ENCODE data around the gene STXBP6. TPM values are rescaled to one million over a fixed set of nuclear protein-coding genes. Genes with fewer than 3 reads are reported as not detected.

STXBP6 gene
- polyA plus RNA-seq, 1 donor (not counting 4 experiments of a cell fraction or from before 2014, with no cell fraction given) = 1.4 TPM

DNA sequence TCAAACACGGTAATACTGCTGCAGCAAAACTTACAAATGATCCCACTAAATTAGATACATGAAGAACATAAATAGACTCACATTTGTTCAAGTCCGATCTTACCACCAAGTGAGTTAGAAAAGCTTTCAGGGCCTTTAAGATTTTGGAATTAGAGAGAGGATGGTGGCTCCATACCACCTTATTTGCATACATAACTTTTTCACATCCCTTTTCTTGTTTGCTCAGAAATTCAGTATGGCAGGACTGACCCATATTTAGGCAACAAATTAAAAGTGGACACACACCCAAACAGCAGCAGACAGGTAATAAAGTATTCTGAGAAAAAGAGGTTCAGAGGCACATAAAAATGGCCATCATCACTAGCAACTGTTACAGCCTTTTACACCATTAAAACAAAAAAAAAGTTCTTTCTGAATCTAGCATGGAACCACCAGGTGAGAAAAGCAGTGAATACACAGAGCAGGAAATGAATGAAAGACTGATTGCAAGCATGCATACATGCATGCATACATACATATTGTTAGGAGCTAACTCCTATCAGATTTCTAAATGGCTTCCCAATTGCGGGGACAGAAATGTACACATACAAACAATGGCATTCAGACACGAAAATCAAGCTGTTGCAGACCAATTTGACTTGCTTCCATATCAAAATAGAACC, 23.3 kb downstream of the STXBP6 start:
- no peak overlapping the region for H3K9ac ChIP-seq (ENCODE audit: control insufficient read depth, extremely low read depth, insufficient read depth, low read length)
- H3K27me3 ChIP-seq (ENCODE audit: control insufficient read depth, extremely low read depth, insufficient read depth, low read length) = no peaks in the 10 kb centered on the region
- no peaks in the 10 kb centered on the region for H3K79me2 ChIP-seq (ENCODE audit: control insufficient read depth, insufficient read depth, low read length)
- H4K20me1 ChIP-seq (ENCODE audit: control insufficient read depth, extremely low read depth, insufficient read depth, low read length) = no peaks in the 10 kb centered on the region
- dilution Hi-C loops (cut with MboI; ENCODE audit: extremely low pct_ligation_motif_present, low sequenced_read_pairs) = no loop called here
- H3K9me3 ChIP-seq (ENCODE audit: control insufficient read depth, low read depth, low read length) = no peaks in the 10 kb centered on the region
- no peak overlapping the region for H2AFZ ChIP-seq (ENCODE audit: control insufficient read depth, low read length)
- no peaks in the 10 kb centered on the region for H3K9me1 ChIP-seq (ENCODE audit: control insufficient read depth, extremely low read depth, insufficient read depth, low read length)
- TF ChIP-seq, protein P1, sequence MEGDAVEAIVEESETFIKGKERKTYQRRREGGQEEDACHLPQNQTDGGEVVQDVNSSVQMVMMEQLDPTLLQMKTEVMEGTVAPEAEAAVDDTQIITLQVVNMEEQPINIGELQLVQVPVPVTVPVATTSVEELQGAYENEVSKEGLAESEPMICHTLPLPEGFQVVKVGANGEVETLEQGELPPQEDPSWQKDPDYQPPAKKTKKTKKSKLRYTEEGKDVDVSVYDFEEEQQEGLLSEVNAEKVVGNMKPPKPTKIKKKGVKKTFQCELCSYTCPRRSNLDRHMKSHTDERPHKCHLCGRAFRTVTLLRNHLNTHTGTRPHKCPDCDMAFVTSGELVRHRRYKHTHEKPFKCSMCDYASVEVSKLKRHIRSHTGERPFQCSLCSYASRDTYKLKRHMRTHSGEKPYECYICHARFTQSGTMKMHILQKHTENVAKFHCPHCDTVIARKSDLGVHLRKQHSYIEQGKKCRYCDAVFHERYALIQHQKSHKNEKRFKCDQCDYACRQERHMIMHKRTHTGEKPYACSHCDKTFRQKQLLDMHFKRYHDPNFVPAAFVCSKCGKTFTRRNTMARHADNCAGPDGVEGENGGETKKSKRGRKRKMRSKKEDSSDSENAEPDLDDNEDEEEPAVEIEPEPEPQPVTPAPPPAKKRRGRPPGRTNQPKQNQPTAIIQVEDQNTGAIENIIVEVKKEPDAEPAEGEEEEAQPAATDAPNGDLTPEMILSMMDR (optimal IDR thresholded peaks at IDR 0.05 in 1 of 3, IDR thresholded peaks at IDR 0.05 in 1 of 3, conservative IDR thresholded peaks at IDR 0.05 in 1 of 3; ENCODE audit: extremely low read depth in 1 of 3, insufficient read depth in 2 of 3, low read length in 3 of 3) = no peak
- no peak for TF ChIP-seq EZH2 (IDR thresholded peaks at IDR 0.05; ENCODE audit: low read length)
- DNase-seq (ENCODE audit: low read depth, low spot score) (no peak), FAIRE-seq (no peak)
- no peaks in the 10 kb centered on the region for H3K36me3 ChIP-seq (ENCODE audit: control insufficient read depth in 2 of 2, extremely low read depth in 1 of 2, insufficient read depth in 2 of 2, low read length in 2 of 2)
- H3K4me3 ChIP-seq (ENCODE audit: control insufficient read depth in 2 of 3, extremely low read depth in 1 of 3, insufficient read depth in 2 of 3, low read depth in 1 of 3, low read length in 3 of 3) = no peak overlapping the region
- H3K27ac ChIP-seq (ENCODE audit: control insufficient read depth, insufficient read depth, low read length) = no peak overlapping the region
- H3K4me2 ChIP-seq (ENCODE audit: control insufficient read depth, extremely low read depth, insufficient read depth, low read depth, low read length) = no peak overlapping the region
- no peaks in the 10 kb centered on the region for H3K4me1 ChIP-seq (ENCODE audit: control insufficient read depth, extremely low read depth, insufficient read depth, low read length)

DNA sequence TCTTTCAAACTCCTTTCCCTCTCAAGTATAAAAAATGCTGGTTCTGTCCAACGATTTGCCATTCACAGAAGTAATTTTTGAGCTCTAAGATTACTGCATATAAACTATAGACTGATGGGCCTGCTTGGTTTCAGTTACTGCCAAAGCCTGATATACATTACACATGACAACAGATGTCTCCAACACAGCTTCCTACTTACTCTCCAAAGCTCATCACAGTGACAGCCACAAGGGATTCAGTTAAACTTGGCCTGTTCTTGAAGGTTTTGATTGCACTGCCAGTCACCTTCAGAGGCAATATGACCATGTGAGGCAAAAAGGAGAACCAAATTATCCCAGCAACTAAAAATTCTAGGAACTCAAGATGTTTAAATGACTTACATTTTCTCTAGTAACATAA, 30.1 kb downstream of the STXBP6 start:
- H3K4me2 ChIP-seq (ENCODE audit: control insufficient read depth, extremely low read depth, insufficient read depth, low read depth, low read length) = no peak overlapping the region
- no peak for FAIRE-seq
- no peaks in the 10 kb centered on the region for H3K79me2 ChIP-seq (ENCODE audit: control insufficient read depth, insufficient read depth, low read length)
- H3K27ac ChIP-seq (ENCODE audit: control insufficient read depth, insufficient read depth, low read length) = no peak overlapping the region
- H3K9ac ChIP-seq (ENCODE audit: control insufficient read depth, extremely low read depth, insufficient read depth, low read length) = no peak overlapping the region
- no peak overlapping the region for H2AFZ ChIP-seq (ENCODE audit: control insufficient read depth, low read length)
- dilution Hi-C loops (cut with MboI; ENCODE audit: extremely low pct_ligation_motif_present, low sequenced_read_pairs) = no loop called here
- no peaks in the 10 kb centered on the region for H3K27me3 ChIP-seq (ENCODE audit: control insufficient read depth, extremely low read depth, insufficient read depth, low read length)
- no peaks in the 10 kb centered on the region for H3K9me1 ChIP-seq (ENCODE audit: control insufficient read depth, extremely low read depth, insufficient read depth, low read length)
- no peak for TF ChIP-seq EZH2 (IDR thresholded peaks at IDR 0.05; ENCODE audit: low read length)
- TF ChIP-seq, protein P1 (optimal IDR thresholded peaks at IDR 0.05 in 1 of 3, IDR thresholded peaks at IDR 0.05 in 1 of 3, conservative IDR thresholded peaks at IDR 0.05 in 1 of 3; ENCODE audit: extremely low read depth in 1 of 3, insufficient read depth in 2 of 3, low read length in 3 of 3) = no peak
- no peak overlapping the region for H3K4me3 ChIP-seq (ENCODE audit: control insufficient read depth in 2 of 3, extremely low read depth in 1 of 3, insufficient read depth in 2 of 3, low read depth in 1 of 3, low read length in 3 of 3)
- H4K20me1 ChIP-seq (ENCODE audit: control insufficient read depth, extremely low read depth, insufficient read depth, low read length) = no peaks in the 10 kb centered on the region
- H3K36me3 ChIP-seq (ENCODE audit: control insufficient read depth in 2 of 2, extremely low read depth in 1 of 2, insufficient read depth in 2 of 2, low read length in 2 of 2) = no peaks in the 10 kb centered on the region
- no peak for DNase-seq (ENCODE audit: low read depth, low spot score)
- H3K4me1 ChIP-seq (ENCODE audit: control insufficient read depth, extremely low read depth, insufficient read depth, low read length) = no peaks in the 10 kb centered on the region
- H3K9me3 ChIP-seq (ENCODE audit: control insufficient read depth, low read depth, low read length) = no peaks in the 10 kb centered on the region
